Natural killer cell treated with Interleukin-12 subunit alpha and Interleukin-12 subunit beta and Interleukin-15 and Interleukin-18, amount 100 ng/mL, for 72 hours (primary cell): Measurements from ENCODE around the gene VWA5B1. TPM values are rescaled to one million over a fixed set of nuclear protein-coding genes. Genes with fewer than 3 reads are reported as not detected.

Source experiments
- ATAC-seq, 2 donors: fragments of 150-1000 bp; cut with Tn5 transposase in 1 of 2; sonication (Bioruptor Pico), chemical (Tn5 transposase) in 1 of 2; 2 replicates each; pipeline ENCODE4 v1.10.0; 2021
- DNase-seq: peaks from one replicate; pipeline ENCODE4 v3.0.0; 2022; ENCODE audit warnings: low spot score
- H3K27ac Mint-ChIP-seq, 2 donors: 1 replicate in 1 of 2; 2 replicates in 1 of 2; pipeline ENCODE4 v1.8.0; 2022; ENCODE audit warnings: mixed read lengths in 2 of 2, mild to moderate bottlenecking in 1 of 2, moderate library complexity in 1 of 2
- H3K27me3 Mint-ChIP-seq, 2 donors: 1 replicate in 1 of 2; 2 replicates in 1 of 2; pipeline ENCODE4 v1.8.0; 2022; ENCODE audit warnings: mixed read lengths in 2 of 2
- H3K36me3 Mint-ChIP-seq: one replicate; pipeline ENCODE4 v1.8.0; 2022; ENCODE audit warnings: mixed read lengths
- H3K4me1 Mint-ChIP-seq, 2 donors: 1 replicate in 1 of 2; 2 replicates in 1 of 2; pipeline ENCODE4 v1.8.0; 2022; ENCODE audit warnings: low read depth in 2 of 2, mixed read lengths in 2 of 2, mild to moderate bottlenecking in 1 of 2
- H3K4me3 Mint-ChIP-seq: one replicate; pipeline ENCODE4 v1.8.0; 2022; ENCODE audit warnings: mixed read lengths
- H3K9me3 Mint-ChIP-seq: 2 replicates; pipeline ENCODE4 v1.8.0; 2022; ENCODE audit warnings: mixed read lengths
- total RNA-seq, 2 donors: library from RNA; stranded (reverse); gene quantifications; one replicate each; pipeline ENCODE4 v1.2.3, GENCODE V29; 2022

VWA5B1 gene
- total RNA-seq, 2 donors from 2014 or later: not detected

DNA sequence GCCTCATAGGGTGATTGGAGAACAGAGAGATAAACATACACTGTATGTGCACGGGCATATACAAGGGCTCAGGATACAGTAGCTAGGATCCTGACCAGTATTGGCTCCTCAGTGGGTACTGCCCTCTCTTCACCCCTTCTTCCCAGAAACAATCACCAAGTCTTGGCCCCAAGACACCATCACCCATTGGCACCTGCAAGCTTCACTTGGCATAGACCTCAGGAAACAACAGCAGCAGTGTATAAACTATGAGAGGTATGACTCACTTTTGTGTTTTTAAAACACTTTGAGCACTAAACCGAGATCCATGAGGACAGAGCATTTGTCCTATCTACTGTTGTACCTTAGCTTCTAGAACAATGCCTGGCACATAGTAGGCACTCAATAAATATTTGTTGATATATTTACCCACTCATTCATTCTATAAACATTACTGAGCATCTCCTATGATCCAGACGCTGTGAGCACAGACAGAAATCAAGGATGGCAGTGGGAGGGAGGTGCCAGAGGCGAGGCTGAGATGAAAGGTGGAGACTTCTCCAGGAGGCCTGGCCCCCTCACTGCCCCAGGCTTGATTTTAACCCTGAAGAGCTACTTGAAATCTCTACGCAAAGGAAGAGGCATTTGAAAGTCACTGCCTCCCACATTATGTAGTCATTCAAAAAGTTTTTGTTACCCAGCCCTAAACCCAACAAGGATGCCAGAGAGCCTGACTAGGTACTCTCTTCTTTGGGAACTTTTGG is 100.1 kb downstream of the VWA5B1 start:
- no peaks in the 10 kb centered on the region for H3K4me1 Mint-ChIP-seq
- peaks cover 8% of the 10 kb centered on the region for H3K36me3 Mint-ChIP-seq
- no peak overlapping the region for H3K27ac Mint-ChIP-seq
- no peak for ATAC-seq
- no peak overlapping the region for H3K4me3 Mint-ChIP-seq
- peak; percentile 25 for DNase-seq
- H3K9me3 Mint-ChIP-seq: no peaks in the 10 kb centered on the region
- peaks cover 32 to 36% of the 10 kb centered on the region in 2 donors for H3K27me3 Mint-ChIP-seq

- H3K4me1 Mint-ChIP-seq: no peaks in the 10 kb centered on the region
- no peak for ATAC-seq
- H3K27me3 Mint-ChIP-seq: peaks cover 41 to 51% of the 10 kb centered on the region in 2 donors
- H3K9me3 Mint-ChIP-seq: no peaks in the 10 kb centered on the region
- H3K4me3 Mint-ChIP-seq: no peak overlapping the region
- H3K36me3 Mint-ChIP-seq: peaks cover 8% of the 10 kb centered on the region
- no peak for DNase-seq
- no peak overlapping the region for H3K27ac Mint-ChIP-seq
Measured at GRCh38 chr1:20395255-20395654, 104.6 kb downstream of the VWA5B1 start.

- Mint-ChIP-seq H3K4me3 (no peak overlapping the region), H3K9me3 (no peaks in the 10 kb centered on the region), H3K36me3 (peaks cover 8% of the 10 kb centered on the region), H3K4me1 (no peaks in the 10 kb centered on the region), H3K27ac (no peak overlapping the region), H3K27me3 (peaks cover 31 to 33% of the 10 kb centered on the region in 2 donors)
- DNase-seq: no peak
- no peak for ATAC-seq
Measured at GRCh38 chr1:20398744-20399143, 108.1 kb downstream of the VWA5B1 start.

- H3K4me3 Mint-ChIP-seq: no peak overlapping the region
- H3K36me3 Mint-ChIP-seq: peaks cover 6% of the 10 kb centered on the region
- H3K27me3 Mint-ChIP-seq: peaks cover 28 to 31% of the 10 kb centered on the region in 2 donors
- no peak for DNase-seq
- ATAC-seq: no peak
- no peak overlapping the region for H3K27ac Mint-ChIP-seq
- H3K9me3 Mint-ChIP-seq: no peaks in the 10 kb centered on the region
- no peaks in the 10 kb centered on the region for H3K4me1 Mint-ChIP-seq
Measured at GRCh38 chr1:20399196-20399595, 108.5 kb downstream of the VWA5B1 start.

GRCh38 chr1:20399606-20400180 is 109.0 kb downstream of the VWA5B1 start:
- DNase-seq (no peak), ATAC-seq (no peak)
- Mint-ChIP-seq H3K4me3 (no peak overlapping the region), H3K4me1 (no peaks in the 10 kb centered on the region), H3K27me3 (peaks cover 23 to 34% of the 10 kb centered on the region in 2 donors), H3K36me3 (peaks cover under 1% of the 10 kb centered on the region), H3K27ac (no peak overlapping the region), H3K9me3 (no peaks in the 10 kb centered on the region)

DNA sequence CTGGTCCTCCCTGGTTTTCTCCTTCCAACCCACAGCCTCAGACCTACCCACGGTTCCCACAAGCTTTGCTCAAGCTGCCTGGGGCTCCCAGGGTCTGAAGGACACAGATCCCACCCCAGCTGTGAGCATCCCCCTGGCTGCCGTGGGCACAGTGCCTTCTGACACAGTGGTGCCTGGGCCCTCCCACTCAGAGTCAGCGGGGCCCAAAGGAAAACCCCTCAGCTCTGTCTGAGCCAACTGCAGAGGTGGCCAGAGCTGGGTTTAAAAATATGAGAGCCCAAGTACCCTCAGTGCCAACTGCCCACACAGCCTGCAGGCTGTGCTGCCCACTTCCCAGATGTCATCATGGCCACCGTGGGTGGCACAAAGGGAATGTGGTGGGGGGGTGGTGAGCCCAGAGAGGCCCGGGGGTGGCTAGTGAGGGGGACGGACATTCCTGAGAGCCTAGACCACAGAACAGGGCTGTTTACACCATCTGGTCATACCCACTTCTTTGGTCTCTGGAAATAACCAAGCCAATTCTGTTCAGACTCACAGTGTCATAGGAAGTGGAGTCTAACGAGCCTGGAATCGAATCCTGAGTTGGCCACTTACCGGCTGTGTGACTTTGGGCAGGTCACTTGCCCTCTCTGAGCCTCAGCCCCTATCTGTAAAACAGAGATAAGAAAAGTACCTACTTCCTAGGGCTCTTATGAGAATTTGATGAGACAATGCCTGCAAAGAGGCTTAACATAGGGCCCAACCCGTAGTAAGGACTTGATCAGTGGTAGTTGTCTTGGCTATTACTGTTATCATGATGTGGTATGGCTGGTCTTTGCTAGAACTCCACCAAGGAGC is 109.9 kb downstream of the VWA5B1 start:
- H3K9me3 Mint-ChIP-seq: no peaks in the 10 kb centered on the region
- H3K4me1 Mint-ChIP-seq: no peaks in the 10 kb centered on the region
- no peak overlapping the region for H3K4me3 Mint-ChIP-seq
- H3K27ac Mint-ChIP-seq: no peak overlapping the region
- H3K27me3 Mint-ChIP-seq: peaks cover 22 to 41% of the 10 kb centered on the region in 2 donors
- no peaks in the 10 kb centered on the region for H3K36me3 Mint-ChIP-seq
- DNase-seq (no peak), ATAC-seq (peak; percentile 18 to 41)

- Mint-ChIP-seq H3K4me1 (no peaks in the 10 kb centered on the region), H3K9me3 (no peaks in the 10 kb centered on the region), H3K36me3 (no peaks in the 10 kb centered on the region), H3K4me3 (no peak overlapping the region), H3K27me3 (peaks cover 31 to 43% of the 10 kb centered on the region in 2 donors), H3K27ac (no peak overlapping the region)
- DNase-seq (no peak), ATAC-seq (no peak)
Measured at GRCh38 chr1:20401405-20402010, 110.8 kb downstream of the VWA5B1 start.

DNA sequence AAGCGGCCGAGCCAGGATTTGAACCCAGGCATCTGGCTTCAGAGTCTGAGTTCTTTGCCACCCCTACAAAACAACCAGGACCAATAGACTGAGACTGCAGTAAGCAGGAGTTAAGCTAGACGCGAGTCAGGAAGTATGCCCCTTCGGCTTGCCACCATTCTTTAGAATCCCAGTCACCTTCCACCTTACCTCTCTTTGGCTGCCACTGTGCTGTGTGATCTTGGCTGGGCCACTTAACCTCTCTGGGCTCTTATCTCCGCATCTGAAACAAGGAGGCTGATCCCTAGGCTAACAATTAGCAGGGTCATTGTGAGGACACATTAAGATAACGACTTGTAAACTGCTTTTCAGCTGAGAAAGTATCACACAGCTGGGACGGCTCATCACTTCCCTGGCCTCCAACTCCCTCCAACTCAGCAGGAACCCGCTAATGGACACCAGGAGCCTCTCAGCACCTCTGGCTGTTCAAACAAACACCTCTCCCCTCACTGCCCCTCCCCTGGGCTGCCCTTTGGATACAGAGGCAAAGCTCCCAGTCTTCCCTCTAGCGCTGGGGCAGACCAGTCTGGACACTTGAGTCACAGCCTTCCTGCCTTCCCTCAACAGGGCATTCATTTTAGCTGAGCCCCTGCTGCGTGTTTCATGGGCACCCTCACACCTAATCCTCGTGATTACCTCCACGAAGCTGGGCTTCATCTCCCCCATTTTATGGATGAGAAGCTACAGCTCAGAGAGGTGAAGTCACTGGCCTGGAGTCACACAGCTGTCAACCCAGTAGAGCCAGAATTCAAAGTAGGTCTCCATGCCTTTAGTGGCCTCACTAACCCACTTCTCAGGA is 112.1 kb downstream of the VWA5B1 start:
- H3K36me3 Mint-ChIP-seq: no peaks in the 10 kb centered on the region
- no peak overlapping the region for H3K27ac Mint-ChIP-seq
- DNase-seq (no peak), ATAC-seq (no peak)
- no peak overlapping the region for H3K4me3 Mint-ChIP-seq
- peaks cover 43 to 50% of the 10 kb centered on the region in 2 donors for H3K27me3 Mint-ChIP-seq
- H3K9me3 Mint-ChIP-seq: no peaks in the 10 kb centered on the region
- H3K4me1 Mint-ChIP-seq: no peaks in the 10 kb centered on the region

DNA sequence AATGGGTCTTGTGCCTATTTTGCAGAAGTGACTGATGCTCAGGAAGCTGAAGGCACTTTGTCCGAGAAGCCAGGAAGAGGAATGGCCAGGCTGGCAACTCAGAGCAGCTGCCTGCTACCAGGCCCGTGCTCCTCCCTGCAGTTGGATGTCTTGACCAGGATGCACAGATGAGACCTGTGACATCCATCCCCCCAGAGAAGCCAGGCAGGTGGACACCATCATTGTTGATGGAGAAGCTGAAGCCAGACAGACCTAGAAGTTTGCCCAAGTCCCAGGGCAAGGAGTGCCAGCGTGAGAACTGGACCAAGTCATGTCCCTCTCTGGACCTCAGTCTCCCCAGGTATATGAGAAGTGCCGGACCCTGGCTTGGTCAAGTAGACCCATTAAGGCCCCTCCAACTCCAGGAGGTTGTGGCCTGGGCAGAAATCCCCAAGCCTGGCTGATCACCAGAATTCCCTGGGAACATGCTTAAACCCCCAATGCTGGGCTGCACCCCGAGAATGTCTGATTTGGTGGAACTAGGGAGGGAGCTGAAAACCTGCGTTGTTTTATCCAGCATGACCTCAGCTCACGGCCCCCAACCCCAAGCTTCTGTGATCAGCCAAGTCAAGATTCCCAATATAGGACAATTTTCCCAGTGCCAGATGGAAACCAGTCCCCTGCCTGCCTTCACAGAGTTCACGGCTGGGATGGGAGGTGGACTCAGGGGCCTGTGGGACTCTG is 112.9 kb downstream of the VWA5B1 start:
- no peak overlapping the region for H3K4me3 Mint-ChIP-seq
- no peaks in the 10 kb centered on the region for H3K36me3 Mint-ChIP-seq
- DNase-seq: no peak
- no peaks in the 10 kb centered on the region for H3K9me3 Mint-ChIP-seq
- peaks cover 38 to 49% of the 10 kb centered on the region in 2 donors for H3K27me3 Mint-ChIP-seq
- no peak overlapping the region for H3K27ac Mint-ChIP-seq
- no peaks in the 10 kb centered on the region for H3K4me1 Mint-ChIP-seq
- ATAC-seq: no peak

GRCh38 chr1:20404466-20404865 is 113.8 kb downstream of the VWA5B1 start:
- H3K27ac Mint-ChIP-seq: no peak overlapping the region
- H3K4me3 Mint-ChIP-seq: no peak overlapping the region
- peaks cover 38 to 49% of the 10 kb centered on the region in 2 donors for H3K27me3 Mint-ChIP-seq
- no peaks in the 10 kb centered on the region for H3K36me3 Mint-ChIP-seq
- DNase-seq: no peak
- no peak for ATAC-seq
- no peaks in the 10 kb centered on the region for H3K9me3 Mint-ChIP-seq
- no peaks in the 10 kb centered on the region for H3K4me1 Mint-ChIP-seq
